ENCODE data around the gene RGS6.

Gene RGS6

GRCh38 chr14:72404998-72405397 is 472.8 kb downstream of the RGS6 start:
- DNase-seq (ENCODE audit: low read depth): no peak

- DNase-seq (ENCODE audit: low read depth): no peak
These were observed 475.8 kb downstream of the RGS6 start for GRCh38 chr14:72408020-72408419.

- DNase-seq (ENCODE audit: low read depth): no peak
These were observed 476.8 kb downstream of the RGS6 start for GRCh38 chr14:72409047-72409446.

GRCh38 chr14:72416081-72416849 is 484.0 kb downstream of the RGS6 start:
- DNase-seq (ENCODE audit: low read depth): no peak

GRCh38 chr14:72416892-72417291 is 484.7 kb downstream of the RGS6 start:
- no peak for DNase-seq (ENCODE audit: low read depth)

GRCh38 chr14:72418806-72419205 is 486.6 kb downstream of the RGS6 start:
- DNase-seq (ENCODE audit: low read depth): no peak

GRCh38 chr14:72419226-72419775 is 487.1 kb downstream of the RGS6 start:
- no peak for DNase-seq (ENCODE audit: low read depth)

GRCh38 chr14:72420749-72421474 is 488.7 kb downstream of the RGS6 start:
- DNase-seq (ENCODE audit: low read depth): peak; percentile 71

GRCh38 chr14:72423957-72424356 is 491.7 kb downstream of the RGS6 start:
- no peak for DNase-seq (ENCODE audit: low read depth)

GRCh38 chr14:72430457-72430856 is 498.2 kb downstream of the RGS6 start:
- no peak for DNase-seq (ENCODE audit: low read depth)

GRCh38 chr14:72432748-72433147 is 500.5 kb downstream of the RGS6 start:
- no peak for DNase-seq (ENCODE audit: low read depth)

GRCh38 chr14:72433511-72433910 is 501.3 kb downstream of the RGS6 start:
- DNase-seq (ENCODE audit: low read depth): no peak

GRCh38 chr14:72434856-72435255 is 502.6 kb downstream of the RGS6 start:
- DNase-seq (ENCODE audit: low read depth): no peak

GRCh38 chr14:72439707-72440106 is 507.5 kb downstream of the RGS6 start:
- DNase-seq (ENCODE audit: low read depth): no peak

GRCh38 chr14:72443256-72443655 is 511.0 kb downstream of the RGS6 start:
- no peak for DNase-seq (ENCODE audit: low read depth)

GRCh38 chr14:72443991-72444441 is 511.8 kb downstream of the RGS6 start:
- peak; percentile 22 for DNase-seq (ENCODE audit: low read depth)

GRCh38 chr14:72444701-72445100 is 512.5 kb downstream of the RGS6 start:
- no peak for DNase-seq (ENCODE audit: low read depth)

- DNase-seq (ENCODE audit: low read depth): no peak
These were observed 516.0 kb downstream of the RGS6 start for GRCh38 chr14:72448212-72448611.

- no peak for DNase-seq (ENCODE audit: low read depth)
These were observed 518.3 kb downstream of the RGS6 start for GRCh38 chr14:72450473-72451044.

GRCh38 chr14:72451054-72451972 is 519.1 kb downstream of the RGS6 start:
- DNase-seq (ENCODE audit: low read depth): no peak

GRCh38 chr14:72452774-72453173 is 520.5 kb downstream of the RGS6 start:
- no peak for DNase-seq (ENCODE audit: low read depth)

All from activated T-cell treated with anti-CD3 and anti-CD28 coated beads for 48 hours (primary cell).